Putamen (tissue), 1 donor: ENCODE measurements around the gene PLCB4.

Source experiments
- DNase-seq: peaks from one replicate; pipeline ENCODE4 v3.0.0-alpha.2; 2016; ENCODE audit warnings: low spot score

PLCB4 gene

GRCh38 chr20:9270831-9271230 lies 201.9 kb downstream of the PLCB4 start:
- DNase-seq = no peak

GRCh38 chr20:9276966-9277468 lies 208.1 kb downstream of the PLCB4 start:
- no peak for DNase-seq

GRCh38 chr20:9279918-9280401 lies 211.1 kb downstream of the PLCB4 start:
- DNase-seq = no peak

GRCh38 chr20:9280666-9281065 lies 211.8 kb downstream of the PLCB4 start:
- DNase-seq = no peak

GRCh38 chr20:9281803-9282202 lies 212.9 kb downstream of the PLCB4 start:
- no peak for DNase-seq

GRCh38 chr20:9285617-9286016 lies 216.7 kb downstream of the PLCB4 start:
- no peak for DNase-seq

- DNase-seq = no peak
Observed at GRCh38 chr20:9286501-9287461, 217.9 kb downstream of the PLCB4 start.

- DNase-seq = no peak
Observed at GRCh38 chr20:9287826-9288225, 218.9 kb downstream of the PLCB4 start.

- no peak for DNase-seq
Observed at GRCh38 chr20:9290331-9290730, 221.4 kb downstream of the PLCB4 start.

- DNase-seq = no peak
Observed at GRCh38 chr20:9293145-9293544, 224.3 kb downstream of the PLCB4 start.

- no peak for DNase-seq
Observed at GRCh38 chr20:9294041-9294440, 225.2 kb downstream of the PLCB4 start.

- DNase-seq = no peak
Observed at GRCh38 chr20:9298906-9299305, 230.0 kb downstream of the PLCB4 start.

- no peak for DNase-seq
Observed at GRCh38 chr20:9300080-9300479, 231.2 kb downstream of the PLCB4 start.

GRCh38 chr20:9300534-9300933 lies 231.6 kb downstream of the PLCB4 start:
- DNase-seq = no peak

GRCh38 chr20:9301129-9302090 lies 232.5 kb downstream of the PLCB4 start:
- DNase-seq = peak; percentile 53

- DNase-seq = no peak
Observed at GRCh38 chr20:9302091-9302462, 233.2 kb downstream of the PLCB4 start.

- DNase-seq = no peak
Observed at GRCh38 chr20:9306521-9306920, 237.6 kb downstream of the PLCB4 start.

GRCh38 chr20:9308056-9308455 lies 239.2 kb downstream of the PLCB4 start:
- DNase-seq = no peak

GRCh38 chr20:9311132-9311531 lies 242.2 kb downstream of the PLCB4 start:
- DNase-seq = no peak

- no peak for DNase-seq
Observed at GRCh38 chr20:9319687-9320384, 250.9 kb downstream of the PLCB4 start.

- no peak for DNase-seq
Observed at GRCh38 chr20:9321007-9321406, 252.1 kb downstream of the PLCB4 start.

- DNase-seq = no peak
Observed at GRCh38 chr20:9322661-9323060, 253.8 kb downstream of the PLCB4 start.
